Vagina (tissue), 2 donors: Measurements from ENCODE around the gene MTHFD1L. TPM values are rescaled to one million over a fixed set of nuclear protein-coding genes. Genes with fewer than 3 reads are reported as not detected.

Source experiments
- DNase-seq, 2 donors: peaks; one replicate each; pipeline ENCODE4 v3.0.0-alpha.2; 2017; ENCODE audit errors: extremely low spot score in 2 of 2
- H3K27ac ChIP-seq: fragments of 200-600 bp; sonication (generic); one replicate; pipeline ENCODE4 v1.5.1; 2019
- H3K27me3 ChIP-seq: fragments of 200-600 bp; sonication (generic); one replicate; pipeline ENCODE4 v1.5.1; 2019
- H3K36me3 ChIP-seq, 2 donors: fragments of 200-600 bp; sonication (generic); one replicate each; pipeline ENCODE4 v1.5.1; 2017 to 2019
- H3K4me1 ChIP-seq: fragments of 200-600 bp; sonication (generic); one replicate; pipeline ENCODE4 v1.5.1; 2019
- H3K4me3 ChIP-seq, 2 donors: fragments of 200-600 bp; sonication (generic); 1 replicate in 1 of 2; 2 replicates in 1 of 2; pipeline ENCODE4 v1.5.1; 2016 to 2019
- H3K9me3 ChIP-seq: fragments of 200-600 bp; sonication (generic); one replicate; pipeline ENCODE4 v1.5.1; 2019
- POLR2A ChIP-seq, 2 donors: fragments of 450-650 bp; IDR thresholded peaks; one replicate each; pipeline ENCODE4 v1.6.1; 2017; ENCODE audit warnings: antibody characterized with exemption in 2 of 2, mild to moderate bottlenecking in 2 of 2, moderate library complexity in 2 of 2
- POLR2AphosphoS5 ChIP-seq, 2 donors: sonication (generic); formaldehyde crosslinking; IDR thresholded peaks; one replicate each; pipeline ENCODE4 v1.9.0; 2017; ENCODE audit warnings: antibody characterized with exemption in 2 of 2, mild to moderate bottlenecking in 2 of 2, low read depth in 1 of 2; ENCODE audit not compliant: insufficient read depth in 1 of 2
- intact Hi-C: fragments of 100-400 bp; cut with DNase I; formaldehyde crosslinking; loops from one replicate; pipeline ENCODE4 v1.15.1; 2023
- total RNA-seq: library from RNA; depleted of rRNA; stranded (reverse); fragments of >200 nt; gene quantifications from one replicate; pipeline ENCODE4 v1.2.3, GENCODE V29; 2016
- TF ChIP-seq, protein P1 (sequence below), 3 experiments: fragments of 450-650 bp in 2 of 3; fragments of 200-600 bp in 1 of 3; sonication (generic) in 1 of 3; IDR thresholded peaks; one replicate each; pipeline ENCODE4 v1.5.1; 2017 to 2019; ENCODE audit warnings: antibody characterized with exemption in 3 of 3, mild to moderate bottlenecking in 2 of 3, moderate library complexity in 2 of 3

The MTHFD1L gene
- total RNA-seq, 1 donor from 2014 or later: 2.7 TPM

DNA sequence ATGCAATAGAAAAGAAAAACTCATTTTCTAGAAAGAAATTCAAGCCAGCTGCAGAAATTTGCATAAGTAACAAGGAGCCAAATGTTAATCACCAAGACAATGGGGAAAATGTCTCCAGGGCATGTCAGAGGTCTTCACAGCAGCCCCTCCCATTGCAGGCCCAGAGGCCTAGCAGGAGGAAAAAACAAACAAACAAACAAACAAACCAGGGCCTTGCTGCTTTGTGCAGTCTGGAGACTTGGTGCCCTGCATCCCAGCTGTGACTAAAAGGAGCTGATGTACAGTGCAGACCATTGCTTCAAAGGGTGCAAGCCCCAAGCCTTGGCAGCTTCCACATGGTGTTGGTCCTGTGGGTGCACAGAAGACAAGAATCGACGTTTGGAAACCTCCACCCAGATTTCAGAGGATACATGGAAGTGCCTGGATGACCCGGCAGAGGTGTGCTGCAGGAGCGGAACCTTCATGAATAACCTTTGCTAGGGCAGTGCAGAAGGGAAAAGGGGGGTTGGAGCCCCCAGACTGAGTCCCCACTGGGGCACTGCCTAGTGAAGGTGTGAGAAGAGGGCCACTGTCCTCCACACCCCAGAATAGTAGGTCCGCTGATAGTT lies 263.4 kb downstream of the MTHFD1L start:
- no peak overlapping the region for H3K4me3 ChIP-seq
- intact Hi-C loops: no loop called here
- no peaks in the 10 kb centered on the region for H3K9me3 ChIP-seq

DNA sequence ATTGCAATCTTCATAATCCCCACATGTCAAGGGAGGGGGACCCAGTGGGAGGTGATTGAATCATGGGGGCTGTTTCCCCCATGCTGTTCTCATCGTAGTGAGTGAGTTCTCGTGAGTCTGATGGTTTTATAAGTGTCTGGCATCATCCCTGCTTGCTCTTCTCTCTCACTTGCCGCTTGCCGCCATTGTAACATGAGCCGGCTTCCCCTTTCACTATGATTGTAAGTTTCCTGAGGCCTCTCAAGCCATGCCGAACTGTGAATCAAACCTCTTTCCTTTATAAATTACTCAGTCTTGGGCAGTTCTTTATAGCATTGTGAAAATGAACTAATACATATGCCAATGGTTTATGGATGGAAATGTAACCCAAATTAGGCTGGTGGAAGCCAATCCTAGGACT lies 264.8 kb downstream of the MTHFD1L start:
- Histone ChIP-seq H3K27me3 (no peaks in the 10 kb centered on the region), H3K4me3 (no peak overlapping the region), H3K4me1 (no peaks in the 10 kb centered on the region), H3K27ac (no peak overlapping the region), H3K9me3 (no peaks in the 10 kb centered on the region), H3K36me3 (no peaks in the 10 kb centered on the region)
- TF ChIP-seq POLR2A (IDR thresholded peaks at IDR 0.05) (no peak), POLR2AphosphoS5 (IDR thresholded peaks at IDR 0.05; ENCODE audit: insufficient read depth in 1 of 2, low read depth in 1 of 2) (no peak)
- TF ChIP-seq, protein P1, sequence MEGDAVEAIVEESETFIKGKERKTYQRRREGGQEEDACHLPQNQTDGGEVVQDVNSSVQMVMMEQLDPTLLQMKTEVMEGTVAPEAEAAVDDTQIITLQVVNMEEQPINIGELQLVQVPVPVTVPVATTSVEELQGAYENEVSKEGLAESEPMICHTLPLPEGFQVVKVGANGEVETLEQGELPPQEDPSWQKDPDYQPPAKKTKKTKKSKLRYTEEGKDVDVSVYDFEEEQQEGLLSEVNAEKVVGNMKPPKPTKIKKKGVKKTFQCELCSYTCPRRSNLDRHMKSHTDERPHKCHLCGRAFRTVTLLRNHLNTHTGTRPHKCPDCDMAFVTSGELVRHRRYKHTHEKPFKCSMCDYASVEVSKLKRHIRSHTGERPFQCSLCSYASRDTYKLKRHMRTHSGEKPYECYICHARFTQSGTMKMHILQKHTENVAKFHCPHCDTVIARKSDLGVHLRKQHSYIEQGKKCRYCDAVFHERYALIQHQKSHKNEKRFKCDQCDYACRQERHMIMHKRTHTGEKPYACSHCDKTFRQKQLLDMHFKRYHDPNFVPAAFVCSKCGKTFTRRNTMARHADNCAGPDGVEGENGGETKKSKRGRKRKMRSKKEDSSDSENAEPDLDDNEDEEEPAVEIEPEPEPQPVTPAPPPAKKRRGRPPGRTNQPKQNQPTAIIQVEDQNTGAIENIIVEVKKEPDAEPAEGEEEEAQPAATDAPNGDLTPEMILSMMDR (IDR thresholded peaks at IDR 0.05): no peak
- intact Hi-C loops: no loop called here
- no peak for DNase-seq

More for the DNA sequence above, 263.4 kb downstream of the MTHFD1L start:
- H3K36me3 ChIP-seq: no peaks in the 10 kb centered on the region
- no peaks in the 10 kb centered on the region for H3K27me3 ChIP-seq
- no peak overlapping the region for H3K27ac ChIP-seq
- TF ChIP-seq, protein P1 (IDR thresholded peaks at IDR 0.05): no peak
- TF ChIP-seq POLR2AphosphoS5 (IDR thresholded peaks at IDR 0.05; ENCODE audit: insufficient read depth in 1 of 2, low read depth in 1 of 2) (no peak), POLR2A (IDR thresholded peaks at IDR 0.05) (no peak)
- DNase-seq: no peak
- no peaks in the 10 kb centered on the region for H3K4me1 ChIP-seq

DNA sequence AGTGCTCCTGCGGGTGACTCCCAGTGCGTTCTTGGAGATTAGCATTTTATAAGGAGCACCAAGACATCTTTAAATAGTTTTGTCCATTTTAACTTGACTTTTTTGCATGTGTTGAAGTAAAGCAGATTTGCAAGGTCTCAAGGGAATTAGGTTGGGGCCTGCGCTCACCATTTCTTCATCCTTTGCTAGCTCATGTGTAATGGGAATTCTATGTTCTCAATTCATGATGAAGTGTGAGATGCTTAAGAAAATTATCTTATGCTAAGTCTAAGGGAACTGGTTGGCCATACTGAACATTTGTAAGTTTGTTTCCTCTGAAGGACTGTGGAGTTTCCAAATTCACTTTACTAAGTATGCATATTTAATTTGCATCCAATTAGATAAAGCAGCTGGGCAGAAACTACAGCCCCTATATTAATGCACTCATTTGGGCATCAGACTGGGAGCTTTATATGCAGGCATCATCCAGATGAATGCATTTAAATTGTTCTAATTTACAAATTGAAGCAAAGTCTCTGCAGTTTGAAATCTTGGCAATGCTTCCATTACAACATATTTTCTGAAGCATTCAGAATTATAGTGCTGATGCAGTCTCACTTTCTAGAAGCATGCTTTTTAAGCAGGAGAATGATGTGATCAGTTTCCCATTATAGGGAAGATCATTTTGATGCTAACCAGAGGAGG lies 266.0 kb downstream of the MTHFD1L start:
- intact Hi-C loops: no loop called here
- Histone ChIP-seq H3K4me3 (no peak overlapping the region), H3K9me3 (no peaks in the 10 kb centered on the region), H3K4me1 (no peaks in the 10 kb centered on the region), H3K27ac (no peak overlapping the region), H3K27me3 (no peaks in the 10 kb centered on the region), H3K36me3 (no peaks in the 10 kb centered on the region)
- TF ChIP-seq POLR2AphosphoS5 (IDR thresholded peaks at IDR 0.05; ENCODE audit: insufficient read depth in 1 of 2, low read depth in 1 of 2) (no peak), POLR2A (IDR thresholded peaks at IDR 0.05) (no peak)
- TF ChIP-seq, protein P1 (IDR thresholded peaks at IDR 0.05): no peak
- no peak for DNase-seq

DNA sequence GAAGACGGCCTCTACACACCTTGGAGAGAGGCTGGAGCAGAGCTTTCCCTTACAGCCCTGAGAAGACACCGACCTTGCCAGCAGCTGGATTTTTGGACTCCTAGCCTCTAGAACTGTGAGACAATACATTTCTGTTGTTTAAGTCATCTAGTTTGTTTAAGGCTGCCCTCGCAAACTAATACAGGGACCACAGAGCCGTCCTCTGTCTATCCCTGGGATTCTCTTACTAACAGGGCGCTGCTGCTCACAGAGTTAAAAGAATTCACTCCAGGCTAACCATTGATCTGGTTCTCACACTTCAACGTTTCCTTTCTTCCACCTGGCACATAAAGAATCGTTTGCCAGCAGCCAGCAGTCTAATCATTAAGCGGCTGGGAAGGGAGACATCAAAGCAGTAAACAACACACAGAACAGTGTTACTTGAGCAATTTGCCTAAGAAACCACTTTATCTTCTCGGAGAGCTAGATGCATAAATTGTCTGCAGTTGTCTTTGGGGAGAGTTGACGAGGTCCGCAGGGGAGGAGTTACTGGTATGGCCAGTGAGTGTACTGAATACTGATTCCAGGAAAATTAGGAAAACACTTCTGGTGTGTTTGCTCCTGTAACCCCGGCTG lies 270.7 kb downstream of the MTHFD1L start:
- H3K27me3 ChIP-seq: no peaks in the 10 kb centered on the region
- peak overlapping the region; percentile 6 for H3K27ac ChIP-seq
- TF ChIP-seq, protein P1 (IDR thresholded peaks at IDR 0.05): no peak
- TF ChIP-seq POLR2A (IDR thresholded peaks at IDR 0.05): no peak
- no peak for TF ChIP-seq POLR2AphosphoS5 (IDR thresholded peaks at IDR 0.05; ENCODE audit: insufficient read depth in 1 of 2, low read depth in 1 of 2)
- no peaks in the 10 kb centered on the region for H3K4me1 ChIP-seq
- intact Hi-C loops: no loop called here
- no peaks in the 10 kb centered on the region for H3K9me3 ChIP-seq
- H3K4me3 ChIP-seq: no peak overlapping the region
- no peak for DNase-seq
- no peaks in the 10 kb centered on the region for H3K36me3 ChIP-seq

DNA sequence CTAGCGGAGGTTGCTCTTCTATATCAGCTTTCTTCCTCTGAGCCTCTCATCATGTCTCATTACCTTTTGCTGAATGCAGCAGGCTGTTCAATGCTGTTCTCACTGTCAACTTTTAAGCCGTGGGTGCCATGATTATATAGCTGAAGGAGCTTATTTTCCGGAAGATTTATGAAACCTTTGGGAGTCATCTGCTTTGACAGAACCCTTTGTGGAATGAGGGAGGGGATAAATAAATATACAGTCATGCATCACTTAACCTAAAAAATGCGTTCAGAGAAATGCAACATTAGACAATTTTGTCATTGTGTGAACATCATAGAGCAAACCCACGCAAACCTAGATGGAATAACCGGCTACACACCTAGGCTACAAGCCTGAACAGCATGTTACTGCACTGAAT lies 272.0 kb downstream of the MTHFD1L start:
- Histone ChIP-seq H3K36me3 (no peaks in the 10 kb centered on the region), H3K4me1 (no peaks in the 10 kb centered on the region), H3K27ac (no peak overlapping the region), H3K27me3 (no peaks in the 10 kb centered on the region), H3K4me3 (no peak overlapping the region), H3K9me3 (no peaks in the 10 kb centered on the region)
- TF ChIP-seq POLR2AphosphoS5 (IDR thresholded peaks at IDR 0.05; ENCODE audit: insufficient read depth in 1 of 2, low read depth in 1 of 2) (no peak), POLR2A (IDR thresholded peaks at IDR 0.05) (no peak)
- TF ChIP-seq, protein P1 (IDR thresholded peaks at IDR 0.05): no peak
- DNase-seq: no peak
- intact Hi-C loops: no loop called here
